K562 (cell line): ENCODE results near the gene ABHD1. TPM values are rescaled to one million over a fixed set of nuclear protein-coding genes. Genes with fewer than 3 reads are reported as not detected.

ENCODE experiments used
- CBX3 ChIP-seq, 2 experiments: IDR thresholded peaks; 1 replicate in 1 of 2; 2 replicates in 1 of 2; pipeline ENCODE4 v1.6.1; 2012; ENCODE audit warnings: inconsistent platforms in 2 of 2, low read length in 2 of 2, borderline replicate concordance in 1 of 2, control low read depth in 1 of 2
- CCAR2 ChIP-seq: fragments of 200-400 bp; formaldehyde crosslinking; IDR thresholded peaks from 2 replicates; pipeline ENCODE4 v1.6.1; 2017; ENCODE audit warnings: mild to moderate bottlenecking, low read depth, low read length
- ELF1 ChIP-seq: fragments of 200-800 bp; sonication (Bioruptor generic); IDR thresholded peaks from 2 replicates; pipeline ENCODE4 v1.6.1; 2016; ENCODE audit warnings: missing genetic modification characterization, missing compliant biosample characterization
- GATA2 ChIP-seq: sonication (generic); formaldehyde crosslinking; IDR thresholded peaks from 2 replicates; pipeline ENCODE4 v1.4.0; 2020; ENCODE audit warnings: mild to moderate bottlenecking, missing genetic modification reagents
- GTF2E2 ChIP-seq: fragments of 200-800 bp; sonication (Bioruptor generic); IDR thresholded peaks from 2 replicates; pipeline ENCODE4 v1.6.1; 2016; ENCODE audit warnings: missing genetic modification characterization, missing compliant biosample characterization
- HNRNPLL ChIP-seq: fragments of 200-400 bp; formaldehyde crosslinking; IDR thresholded peaks from 2 replicates; pipeline ENCODE4 v1.6.1; 2017; ENCODE audit warnings: low read length, low read depth, mild to moderate bottlenecking; ENCODE audit not compliant: poor library complexity, severe bottlenecking
- MYC ChIP-seq, 2 experiments: fragments of 250-450 bp in 1 of 2; sonication (Bioruptor Pico) in 1 of 2; IDR thresholded peaks; 2 replicates each; pipeline versions ENCODE4 v1.5.1 to v1.6.1; 2012 to 2021; ENCODE audit warnings: low read depth in 2 of 2, borderline replicate concordance in 1 of 2, improper control_type of control experiment in 1 of 2, low read length in 1 of 2, mild to moderate bottlenecking in 1 of 2, moderate library complexity in 1 of 2
- RB1 ChIP-seq: fragments of 450-650 bp; IDR thresholded peaks from 2 replicates; pipeline ENCODE4 v1.6.1; 2017; ENCODE audit warnings: low read depth, mild to moderate bottlenecking
- SAP30 ChIP-seq: fragments of 200-600 bp; sonication (generic); IDR thresholded peaks from 2 replicates; pipeline ENCODE4 v1.6.1; 2012; ENCODE audit warnings: borderline replicate concordance, low read depth, mild to moderate bottlenecking, moderate library complexity, low read length, control low read depth, inconsistent platforms; ENCODE audit not compliant: insufficient read depth, poor library complexity, severe bottlenecking
- SIN3B ChIP-seq: fragments of 450-650 bp; IDR thresholded peaks from 2 replicates; pipeline ENCODE4 v1.6.1; 2017; ENCODE audit warnings: low read depth, mild to moderate bottlenecking, moderate library complexity
- SMARCB1 ChIP-seq: IDR thresholded peaks from 2 replicates; pipeline ENCODE4 v1.6.1; 2011; ENCODE audit warnings: improper control_type of control experiment, low read depth; ENCODE audit not compliant: insufficient read length
- polyA plus RNA-seq, 8 experiments: library from polyadenylated mRNA; depleted of rRNA in 4 of 8; stranded (reverse) in 5 of 8; unstranded in 3 of 8; fragments of >200 nt; fragmentation: Nextera tagmentation in 2 of 8; fragmentation: Illumina TruSeq in 1 of 8; extraction: Ambion mirVana in 2 of 8; extraction: Trizol in 1 of 8; gene quantifications; 2 replicates each; pipeline versions ENCODE4 v1.2.1 to v1.2.3, GENCODE V29; 2011 to 2014; ENCODE audit warnings: inconsistent platforms in 1 of 8, missing spikeins in 1 of 8
- total RNA-seq, 7 experiments: library from RNA; depleted of rRNA in 6 of 7; stranded (reverse); fragments of >200 nt in 6 of 7; fragmentation: Illumina TruSeq in 2 of 7; extraction: Trizol in 2 of 7; gene quantifications; 2 replicates each; pipeline versions ENCODE4 v1.2.1 to v1.2.3, GENCODE V29; 2011 to 2021; ENCODE audit warnings: low replicate concordance in 1 of 7
- TF ChIP-seq, protein P1 (sequence below): fragments of 250-450 bp; sonication (Bioruptor Pico); IDR thresholded peaks from 2 replicates; pipeline ENCODE4 v1.5.1; 2021; ENCODE audit warnings: mild to moderate bottlenecking
- TF ChIP-seq, protein P2 (sequence below): fragments of 450-650 bp; IDR thresholded peaks from 2 replicates; pipeline ENCODE4 v1.6.1; 2016; ENCODE audit warnings: borderline replicate concordance
- TF ChIP-seq, protein P3 (sequence below): IDR thresholded peaks from 2 replicates; pipeline ENCODE4 v1.6.1; 2011; ENCODE audit warnings: borderline replicate concordance, low read depth, mild to moderate bottlenecking, moderate library complexity, low read length; ENCODE audit not compliant: insufficient read depth, poor library complexity, severe bottlenecking
- TF ChIP-seq, protein P4 (sequence below): fragments of 250-450 bp; sonication (Bioruptor Pico); IDR thresholded peaks from 2 replicates; pipeline ENCODE4 v1.4.0; 2020; ENCODE audit warnings: mild to moderate bottlenecking

Gene ABHD1
- total and polyA plus RNA-seq, 9 of the 15 experiments (the other 6 are each of a cell fraction or from before 2014, with no cell fraction given): 0.10 to 0.16 (median 0.11) TPM; not detected in 5

DNA sequence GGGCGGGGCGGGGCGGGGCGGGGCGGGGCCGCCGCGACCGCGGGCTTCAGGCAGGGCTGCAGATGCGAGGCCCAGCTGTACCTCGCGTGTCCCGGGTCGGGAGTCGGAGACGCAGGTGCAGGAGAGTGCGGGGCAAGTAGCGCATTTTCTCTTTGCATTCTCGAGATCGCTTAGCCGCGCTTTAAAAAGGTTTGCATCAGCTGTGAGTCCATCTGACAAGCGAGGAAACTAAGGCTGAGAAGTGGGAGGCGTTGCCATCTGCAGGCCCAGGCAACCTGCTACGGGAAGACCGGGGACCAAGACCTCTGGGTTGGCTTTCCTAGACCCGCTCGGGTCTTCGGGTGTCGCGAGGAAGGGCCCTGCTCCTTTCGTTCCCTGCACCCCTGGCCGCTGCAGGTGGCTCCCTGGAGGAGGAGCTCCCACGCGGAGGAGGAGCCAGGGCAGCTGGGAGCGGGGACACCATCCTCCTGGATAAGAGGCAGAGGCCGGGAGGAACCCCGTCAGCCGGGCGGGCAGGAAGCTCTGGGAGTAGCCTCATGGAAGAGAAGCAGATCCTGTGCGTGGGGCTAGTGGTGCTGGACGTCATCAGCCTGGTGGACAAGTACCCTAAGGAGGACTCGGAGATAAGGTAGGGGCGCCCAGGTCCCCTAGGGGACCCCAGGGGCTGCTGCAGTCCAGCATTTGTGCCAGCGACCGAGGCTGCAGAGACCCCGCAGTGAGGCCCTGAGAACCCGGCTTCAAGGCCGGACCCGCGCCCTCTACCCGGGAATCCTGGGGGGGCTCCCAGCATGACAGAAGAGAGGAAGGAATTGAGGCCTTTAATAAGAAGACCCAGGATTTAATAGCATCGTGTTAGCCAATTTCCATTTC is 36.7 kb upstream of the ABHD1 start, which contains the start of gene KHK (continued):
- TF ChIP-seq, protein P1, sequence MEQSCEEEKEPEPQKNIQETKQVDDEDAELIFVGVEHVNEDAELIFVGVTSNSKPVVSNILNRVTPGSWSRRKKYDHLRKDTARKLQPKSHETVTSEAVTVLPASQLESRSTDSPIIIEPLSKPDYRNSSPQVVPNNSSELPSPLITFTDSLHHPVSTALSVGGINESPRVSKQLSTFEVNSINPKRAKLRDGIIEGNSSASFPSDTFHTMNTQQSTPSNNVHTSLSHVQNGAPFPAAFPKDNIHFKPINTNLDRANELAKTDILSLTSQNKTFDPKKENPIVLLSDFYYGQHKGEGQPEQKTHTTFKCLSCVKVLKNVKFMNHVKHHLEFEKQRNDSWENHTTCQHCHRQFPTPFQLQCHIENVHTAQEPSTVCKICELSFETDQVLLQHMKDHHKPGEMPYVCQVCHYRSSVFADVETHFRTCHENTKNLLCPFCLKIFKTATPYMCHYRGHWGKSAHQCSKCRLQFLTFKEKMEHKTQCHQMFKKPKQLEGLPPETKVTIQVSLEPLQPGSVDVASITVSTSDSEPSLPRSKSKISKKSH (CRISPR knock-in tag): no peak
- no peak for TF ChIP-seq CBX3 (IDR thresholded peaks at IDR 0.05; ENCODE audit: borderline replicate concordance in 1 of 2, low read length in 2 of 2)
- no peak for TF ChIP-seq RB1
- no peak for TF ChIP-seq ELF1 (tag)
- TF ChIP-seq SAP30: peak; percentile 52
- no peak for TF ChIP-seq GTF2E2
- no peak for TF ChIP-seq SMARCB1
- TF ChIP-seq, protein P2, sequence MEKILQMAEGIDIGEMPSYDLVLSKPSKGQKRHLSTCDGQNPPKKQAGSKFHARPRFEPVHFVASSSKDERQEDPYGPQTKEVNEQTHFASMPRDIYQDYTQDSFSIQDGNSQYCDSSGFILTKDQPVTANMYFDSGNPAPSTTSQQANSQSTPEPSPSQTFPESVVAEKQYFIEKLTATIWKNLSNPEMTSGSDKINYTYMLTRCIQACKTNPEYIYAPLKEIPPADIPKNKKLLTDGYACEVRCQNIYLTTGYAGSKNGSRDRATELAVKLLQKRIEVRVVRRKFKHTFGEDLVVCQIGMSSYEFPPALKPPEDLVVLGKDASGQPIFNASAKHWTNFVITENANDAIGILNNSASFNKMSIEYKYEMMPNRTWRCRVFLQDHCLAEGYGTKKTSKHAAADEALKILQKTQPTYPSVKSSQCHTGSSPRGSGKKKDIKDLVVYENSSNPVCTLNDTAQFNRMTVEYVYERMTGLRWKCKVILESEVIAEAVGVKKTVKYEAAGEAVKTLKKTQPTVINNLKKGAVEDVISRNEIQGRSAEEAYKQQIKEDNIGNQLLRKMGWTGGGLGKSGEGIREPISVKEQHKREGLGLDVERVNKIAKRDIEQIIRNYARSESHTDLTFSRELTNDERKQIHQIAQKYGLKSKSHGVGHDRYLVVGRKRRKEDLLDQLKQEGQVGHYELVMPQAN: 0 out of 2 replicates have a peak, but pooled peaks have one; percentile 22
- TF ChIP-seq SIN3B: no peak
- TF ChIP-seq, protein P3, sequence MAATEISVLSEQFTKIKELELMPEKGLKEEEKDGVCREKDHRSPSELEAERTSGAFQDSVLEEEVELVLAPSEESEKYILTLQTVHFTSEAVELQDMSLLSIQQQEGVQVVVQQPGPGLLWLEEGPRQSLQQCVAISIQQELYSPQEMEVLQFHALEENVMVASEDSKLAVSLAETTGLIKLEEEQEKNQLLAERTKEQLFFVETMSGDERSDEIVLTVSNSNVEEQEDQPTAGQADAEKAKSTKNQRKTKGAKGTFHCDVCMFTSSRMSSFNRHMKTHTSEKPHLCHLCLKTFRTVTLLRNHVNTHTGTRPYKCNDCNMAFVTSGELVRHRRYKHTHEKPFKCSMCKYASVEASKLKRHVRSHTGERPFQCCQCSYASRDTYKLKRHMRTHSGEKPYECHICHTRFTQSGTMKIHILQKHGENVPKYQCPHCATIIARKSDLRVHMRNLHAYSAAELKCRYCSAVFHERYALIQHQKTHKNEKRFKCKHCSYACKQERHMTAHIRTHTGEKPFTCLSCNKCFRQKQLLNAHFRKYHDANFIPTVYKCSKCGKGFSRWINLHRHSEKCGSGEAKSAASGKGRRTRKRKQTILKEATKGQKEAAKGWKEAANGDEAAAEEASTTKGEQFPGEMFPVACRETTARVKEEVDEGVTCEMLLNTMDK: no peak
- TF ChIP-seq MYC (IDR thresholded peaks at IDR 0.05; ENCODE audit: low read depth, low read length): no peak
- TF ChIP-seq MYC (CRISPR knock-in tag; IDR thresholded peaks at IDR 0.05; ENCODE audit: borderline replicate concordance, low read depth): no peak
- no peak for TF ChIP-seq CCAR2
- TF ChIP-seq, protein P4, sequence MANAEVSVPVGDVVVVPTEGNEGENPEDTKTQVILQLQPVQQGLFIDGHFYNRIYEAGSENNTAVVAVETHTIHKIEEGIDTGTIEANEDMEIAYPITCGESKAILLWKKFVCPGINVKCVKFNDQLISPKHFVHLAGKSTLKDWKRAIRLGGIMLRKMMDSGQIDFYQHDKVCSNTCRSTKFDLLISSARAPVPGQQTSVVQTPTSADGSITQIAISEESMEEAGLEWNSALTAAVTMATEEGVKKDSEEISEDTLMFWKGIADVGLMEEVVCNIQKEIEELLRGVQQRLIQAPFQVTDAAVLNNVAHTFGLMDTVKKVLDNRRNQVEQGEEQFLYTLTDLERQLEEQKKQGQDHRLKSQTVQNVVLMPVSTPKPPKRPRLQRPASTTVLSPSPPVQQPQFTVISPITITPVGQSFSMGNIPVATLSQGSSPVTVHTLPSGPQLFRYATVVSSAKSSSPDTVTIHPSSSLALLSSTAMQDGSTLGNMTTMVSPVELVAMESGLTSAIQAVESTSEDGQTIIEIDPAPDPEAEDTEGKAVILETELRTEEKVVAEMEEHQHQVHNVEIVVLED: no peak
- TF ChIP-seq HNRNPLL: no peak
- TF ChIP-seq GATA2 (CRISPR knock-in tag): no peak
